SH-SY5Y (cell line): ENCODE data around the gene NOL9.

Experiments
- GATA2 ChIP-seq: IDR thresholded peaks from 2 replicates; pipeline ENCODE4 v1.6.1; 2011; ENCODE audit warnings: mild to moderate bottlenecking, low read depth, low read length
- GATA3 ChIP-seq: IDR thresholded peaks from 2 replicates; pipeline ENCODE4 v1.6.1; 2011; ENCODE audit warnings: low read depth, mild to moderate bottlenecking, low read length, moderate library complexity

DNA sequence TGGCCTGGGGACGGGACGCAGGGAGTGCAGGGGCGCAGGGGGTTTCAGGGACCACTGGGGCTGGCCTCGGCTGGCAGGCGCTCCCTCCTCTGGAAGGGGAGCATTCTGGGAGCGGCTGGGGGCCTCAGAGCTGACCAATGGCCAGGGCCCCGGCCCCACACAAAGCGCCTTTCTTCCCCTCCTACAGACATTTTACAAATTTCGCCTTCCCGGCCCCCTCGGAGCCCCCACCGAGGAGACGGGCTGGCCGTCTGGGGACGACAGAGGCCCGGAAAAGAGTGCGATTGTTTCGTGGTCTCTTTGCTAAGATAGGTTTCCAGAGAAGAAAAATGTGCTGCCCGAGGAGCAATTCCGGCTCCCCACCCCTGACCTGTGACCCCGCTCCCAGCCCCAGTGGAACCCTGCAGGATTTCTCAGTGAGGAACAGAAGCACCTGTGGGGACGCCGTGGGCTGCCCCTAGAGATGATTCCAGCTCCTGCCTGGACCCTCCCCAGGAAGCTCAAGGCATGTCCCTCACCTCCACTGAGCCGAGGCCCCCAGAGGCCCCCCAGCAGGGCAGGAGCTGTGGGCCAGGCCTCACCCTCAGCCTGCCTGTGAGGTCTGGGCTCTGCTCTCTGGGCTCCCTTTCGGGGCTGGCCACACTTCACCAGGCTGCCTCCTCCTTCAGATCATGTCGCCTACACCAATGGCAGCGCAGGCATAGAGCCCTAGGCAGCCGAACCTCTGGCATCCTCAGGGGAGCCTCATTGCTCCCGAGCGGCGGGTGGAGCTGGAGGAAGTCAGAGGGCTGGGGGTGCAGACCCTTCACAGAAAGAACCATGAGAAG is 47.9 kb downstream of the NOL9 start:
- no peak for TF ChIP-seq GATA3
- TF ChIP-seq GATA2, result no peak
